Stomach (tissue), 9 donors: ENCODE measurements around the gene C9orf40. TPM values are rescaled to one million over a fixed set of nuclear protein-coding genes. Genes with fewer than 3 reads are reported as not detected.

ENCODE experiments used
- DNase-seq, 2 donors: peaks; one replicate each; pipeline versions ENCODE4 v3.0.0 to v3.0.0-alpha.2; 2013 to 2019
- H3K27ac ChIP-seq, 5 donors: fragments of 200-600 bp in 4 of 5; sonication (generic) in 4 of 5; one replicate each; pipeline ENCODE4 v1.5.1; 2013 to 2019; ENCODE audit warnings: mild to moderate bottlenecking in 1 of 5, moderate library complexity in 1 of 5
- H3K27me3 ChIP-seq, 3 donors: fragments of 200-600 bp; sonication (generic); one replicate each; pipeline ENCODE4 v1.5.1; 2017 to 2019; ENCODE audit warnings: mixed run types in 1 of 3
- H3K36me3 ChIP-seq, 4 donors: fragments of 200-600 bp; sonication (generic); 1 replicate in 3 of 4; 2 replicates in 1 of 4; pipeline ENCODE4 v1.5.1; 2016 to 2019
- H3K4me1 ChIP-seq, 4 donors: fragments of 200-600 bp; sonication (generic); one replicate each; pipeline ENCODE4 v1.5.1; 2016 to 2019
- H3K4me3 ChIP-seq, 4 donors: fragments of 200-600 bp; sonication (generic) in 3 of 4; one replicate each; pipeline ENCODE4 v1.5.1; 2016 to 2019; ENCODE audit warnings: mild to moderate bottlenecking in 1 of 4
- H3K9me3 ChIP-seq, 4 donors: fragments of 200-600 bp; sonication (generic); one replicate each; pipeline ENCODE4 v1.5.1; 2016 to 2019
- CTCF ChIP-seq, 7 experiments: fragments of 450-650 bp in 4 of 7; fragments of 200-600 bp in 3 of 7; sonication (generic) in 3 of 7; IDR thresholded peaks; one replicate each; pipeline ENCODE4 v1.5.1; 2016 to 2019; ENCODE audit warnings: antibody characterized with exemption in 7 of 7, control low read depth in 2 of 7, mild to moderate bottlenecking in 1 of 7
- EP300 ChIP-seq: sonication (generic); formaldehyde crosslinking; IDR thresholded peaks from one replicate; pipeline ENCODE4 v1.6.1; 2017; ENCODE audit warnings: antibody characterized with exemption
- POLR2A ChIP-seq, 4 donors: fragments of 450-650 bp; IDR thresholded peaks; one replicate each; pipeline ENCODE4 v1.6.1; 2016; ENCODE audit warnings: antibody characterized with exemption in 4 of 4, control low read depth in 2 of 4, mild to moderate bottlenecking in 1 of 4, moderate library complexity in 1 of 4
- POLR2AphosphoS5 ChIP-seq, 3 donors: sonication (generic); formaldehyde crosslinking; IDR thresholded peaks; one replicate each; pipeline ENCODE4 v1.6.1; 2016; ENCODE audit warnings: antibody characterized with exemption in 3 of 3
- WGBS, 5 donors: extraction: QIAGEN DNeasy Blood & Tissue Kit in 3 of 5; methylation state at CpG; one replicate each; pipeline versions ENCODE4 v1.1.5 to v1.1.7; 2013 to 2018; 5-methylcytosine and 5-hydroxymethylcytosine counted together
- intact Hi-C: fragments of 100-400 bp; cut with DNase I; formaldehyde crosslinking; loops from one replicate; pipeline ENCODE4 v1.15.1; 2023; ENCODE audit warnings: low total_unique reads
- polyA plus RNA-seq, 3 donors: library from polyadenylated mRNA; stranded (reverse); fragments of 200-250 nt; gene quantifications; one replicate each; pipeline ENCODE4 v1.2.3, GENCODE V29; 2013
- total RNA-seq, 5 donors: library from RNA; depleted of rRNA; stranded (reverse); fragments of >200 nt; gene quantifications; one replicate each; pipeline versions ENCODE4 v1.1.0 to v1.2.3, GENCODE V29; 2014 to 2016
- donor health status: healthy with polysubstance abuse.
- donor health status: Bipolar disorder and iron deficiency.
- donor health status: healthy.

The C9orf40 gene
- total and polyA plus RNA-seq, 8 donors, result 1.4 to 3.3 (median 2.2) TPM; not detected in 3

- Histone ChIP-seq H3K36me3 (no peaks in the 10 kb centered on the region), H3K27me3 (no peaks in the 10 kb centered on the region), H3K4me3 (no peak overlapping the region), H3K27ac (no peak overlapping the region), H3K9me3 (no peaks in the 10 kb centered on the region), H3K4me1 (peaks cover 0 to 7% (median 3%) of the 10 kb centered on the region in 4 donors)
- TF ChIP-seq CTCF (IDR thresholded peaks at IDR 0.05) (no peak), POLR2AphosphoS5 (IDR thresholded peaks at IDR 0.05) (no peak), POLR2A (IDR thresholded peaks at IDR 0.05) (no peak), EP300 (no peak)
- DNase-seq, result no peak
- intact Hi-C loops, result no loop called here
These were observed 6.0 kb downstream of the C9orf40 start for GRCh38 chr9:74946686-74947085.

- no peak for TF ChIP-seq POLR2AphosphoS5 (IDR thresholded peaks at IDR 0.05)
- no peak for TF ChIP-seq EP300
- no peak for TF ChIP-seq CTCF (IDR thresholded peaks at IDR 0.05)
- no peak for TF ChIP-seq POLR2A (IDR thresholded peaks at IDR 0.05)
- H3K27ac ChIP-seq, result no peak overlapping the region
- H3K27me3 ChIP-seq, result no peaks in the 10 kb centered on the region
- no peaks in the 10 kb centered on the region for H3K4me1 ChIP-seq
- H3K4me3 ChIP-seq, result no peak overlapping the region
- 42 to 74% (median 53%) methylated on average over 3 of the region's 3 CpGs for WGBS, 5 donors
- no peak for DNase-seq
- H3K36me3 ChIP-seq, result no peaks in the 10 kb centered on the region
- intact Hi-C loops, result no loop called here
- no peaks in the 10 kb centered on the region for H3K9me3 ChIP-seq
These were observed 9.9 kb downstream of the C9orf40 start for GRCh38 chr9:74942801-74943200.

- no peaks in the 10 kb centered on the region for H3K9me3 ChIP-seq
- WGBS, 5 donors, result 28 to 75% (median 50%) methylated on average over 4 of the region's 4 CpGs
- no peak overlapping the region for H3K4me3 ChIP-seq
- no peaks in the 10 kb centered on the region for H3K36me3 ChIP-seq
- H3K27me3 ChIP-seq, result no peaks in the 10 kb centered on the region
- intact Hi-C loops, result no loop called here
- H3K27ac ChIP-seq, result no peak overlapping the region
- no peak for TF ChIP-seq POLR2AphosphoS5 (IDR thresholded peaks at IDR 0.05)
- no peak for TF ChIP-seq EP300
- TF ChIP-seq CTCF (IDR thresholded peaks at IDR 0.05), result no peak
- no peak for TF ChIP-seq POLR2A (IDR thresholded peaks at IDR 0.05)
- no peak for DNase-seq
- H3K4me1 ChIP-seq, result no peaks in the 10 kb centered on the region
These were observed 12.1 kb downstream of the C9orf40 start for GRCh38 chr9:74940600-74940999.

GRCh38 chr9:74935008-74935407, 17.7 kb downstream of the C9orf40 start:
- no peak for TF ChIP-seq POLR2AphosphoS5 (IDR thresholded peaks at IDR 0.05)
- Histone ChIP-seq H3K9me3 (peaks cover 0 to 11% (median 10%) of the 10 kb centered on the region in 4 donors), H3K4me3 (no peak overlapping the region), H3K4me1 (no peaks in the 10 kb centered on the region), H3K27ac (no peak overlapping the region), H3K36me3 (no peaks in the 10 kb centered on the region), H3K27me3 (no peaks in the 10 kb centered on the region)
- intact Hi-C loops, result no loop called here
- WGBS, 5 donors, result 68 to 81% (median 74%) methylated on average over 8 of the region's 8 CpGs
- no peak for DNase-seq

GRCh38 chr9:74921737-74922136, 31.0 kb downstream of the C9orf40 start:
- TF ChIP-seq POLR2A (IDR thresholded peaks at IDR 0.05), result no peak
- no peak for TF ChIP-seq CTCF (IDR thresholded peaks at IDR 0.05)
- no peak for TF ChIP-seq EP300
- no peak for TF ChIP-seq POLR2AphosphoS5 (IDR thresholded peaks at IDR 0.05)
- no peak for DNase-seq
- Histone ChIP-seq H3K9me3 (no peaks in the 10 kb centered on the region), H3K27ac (no peak overlapping the region), H3K4me3 (no peak overlapping the region), H3K27me3 (no peaks in the 10 kb centered on the region), H3K4me1 (no peaks in the 10 kb centered on the region), H3K36me3 (no peaks in the 10 kb centered on the region)
- intact Hi-C loops, result no loop called here
- WGBS, 5 donors, result 82 to 100% (median 87%) methylated on average over 1 of the region's 1 CpG
